H7 (cell line): ENCODE results near the gene UBE2E3. TPM values are rescaled to one million over a fixed set of nuclear protein-coding genes. Genes with fewer than 3 reads are reported as not detected.

Experiments
- DNase-seq: peaks from one replicate; pipeline ENCODE4 v3.0.0; 2012
- H3K27me3 ChIP-seq: 2 replicates; pipeline ENCODE4 v1.6.0; 2011; ENCODE audit warnings: mild to moderate bottlenecking, low read length; ENCODE audit not compliant: control insufficient read depth, insufficient read depth
- H3K36me3 ChIP-seq: replicated peaks from 2 replicates; pipeline ENCODE4 v1.5.1; 2011; ENCODE audit warnings: low read length; ENCODE audit not compliant: control insufficient read depth, insufficient read depth
- H3K4me3 ChIP-seq: 2 replicates; pipeline ENCODE4 v1.5.1; 2011; ENCODE audit warnings: low read depth, mild to moderate bottlenecking, control low read depth, low read length, moderate library complexity; ENCODE audit not compliant: insufficient read depth
- total RNA-seq: library from RNA; depleted of rRNA; stranded (reverse); fragments of >200 nt; shearing (Covaris generic); gene quantifications from 2 replicates; pipeline ENCODE4 v1.2.3, GENCODE V29; 2014

UBE2E3 gene
- total RNA-seq, 1 experiment from 2014 or later, result 114 TPM

DNA sequence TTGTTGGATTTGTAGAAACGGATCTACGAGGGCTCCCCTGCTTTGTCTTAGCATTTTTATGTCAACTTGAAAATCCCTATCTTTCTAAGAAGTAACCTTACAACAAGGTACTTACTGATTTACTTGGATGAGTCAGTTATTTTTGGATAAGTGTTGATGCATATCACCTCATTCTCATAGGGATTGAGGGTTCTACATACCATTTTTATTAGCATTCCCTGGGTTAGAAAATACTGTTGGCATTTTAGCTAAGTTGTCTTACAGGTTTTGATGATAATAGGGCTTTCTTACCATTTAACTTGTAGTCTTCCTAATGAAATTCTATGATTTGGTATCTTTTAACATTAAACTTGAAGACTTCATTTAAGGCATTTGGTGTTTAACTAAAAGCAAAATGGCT, 125.2 kb downstream of the UBE2E3 start:
- Histone ChIP-seq H3K27me3 (no peaks in the 10 kb centered on the region), H3K36me3 (no peaks in the 10 kb centered on the region), H3K4me3 (no peak overlapping the region)
- DNase-seq, result no peak

DNA sequence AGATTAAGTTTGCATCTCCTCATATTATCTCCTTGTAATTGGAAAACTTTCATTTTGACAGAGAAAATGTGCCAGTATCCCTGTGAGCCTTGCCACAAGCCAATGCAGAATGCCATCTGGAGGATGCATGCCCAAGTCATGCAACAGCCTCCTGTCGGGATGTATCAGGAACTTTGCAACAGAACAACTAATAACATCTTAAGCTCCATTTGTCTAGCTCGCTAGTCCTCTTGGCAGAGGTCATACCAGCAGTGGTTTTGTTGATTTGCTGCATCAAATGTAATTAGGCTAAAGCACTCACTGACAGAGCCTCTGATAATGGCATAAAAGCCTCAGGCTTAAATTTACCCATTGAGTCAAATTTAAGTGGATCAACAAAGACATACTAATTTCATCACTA, 125.8 kb downstream of the UBE2E3 start:
- no peaks in the 10 kb centered on the region for H3K27me3 ChIP-seq
- no peak for DNase-seq

DNA sequence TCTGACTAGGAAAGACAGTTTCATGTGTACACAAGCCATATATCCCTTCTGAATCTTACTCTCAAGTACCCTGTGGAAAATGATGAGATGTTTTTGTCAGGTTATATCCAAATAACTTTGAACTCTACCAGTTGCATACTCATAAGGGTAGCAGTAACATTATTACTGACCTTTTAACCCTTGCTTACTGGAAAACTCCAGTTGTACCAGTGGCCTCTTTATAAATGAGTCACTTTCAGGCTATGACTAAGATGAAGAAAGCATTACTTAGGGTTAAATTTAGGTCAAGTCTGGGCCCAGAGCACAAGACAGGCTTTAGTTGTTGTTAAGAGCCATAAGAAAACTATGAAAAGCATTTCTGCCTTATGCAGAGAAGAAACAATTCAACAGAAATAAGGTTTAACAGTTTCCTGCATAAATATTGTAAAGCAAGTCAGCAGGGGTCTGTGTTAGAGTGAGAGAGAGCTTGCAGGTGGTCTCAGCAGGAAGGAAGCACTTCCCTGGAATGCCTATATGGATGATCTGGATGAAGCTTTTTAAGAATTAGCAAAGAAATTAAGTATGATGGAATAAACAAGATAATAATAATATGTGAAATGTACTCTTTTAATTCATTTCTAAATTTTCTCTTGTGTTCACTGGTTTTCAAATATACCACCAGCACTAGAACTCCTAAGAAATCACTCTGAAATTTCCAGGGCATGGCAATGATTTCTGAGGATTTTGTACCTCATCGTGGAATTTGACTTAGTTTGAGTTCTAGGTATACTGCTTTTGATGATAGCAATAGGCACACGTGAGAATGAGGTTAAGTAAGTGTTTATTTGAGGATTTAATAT, 126.6 kb downstream of the UBE2E3 start:
- H3K36me3 ChIP-seq, result no peaks in the 10 kb centered on the region
- H3K27me3 ChIP-seq, result no peaks in the 10 kb centered on the region
- DNase-seq, result no peak
- no peak overlapping the region for H3K4me3 ChIP-seq

More for the DNA sequence above, 125.8 kb downstream of the UBE2E3 start:
- H3K36me3 ChIP-seq, result no peaks in the 10 kb centered on the region
- H3K4me3 ChIP-seq, result no peak overlapping the region

DNA sequence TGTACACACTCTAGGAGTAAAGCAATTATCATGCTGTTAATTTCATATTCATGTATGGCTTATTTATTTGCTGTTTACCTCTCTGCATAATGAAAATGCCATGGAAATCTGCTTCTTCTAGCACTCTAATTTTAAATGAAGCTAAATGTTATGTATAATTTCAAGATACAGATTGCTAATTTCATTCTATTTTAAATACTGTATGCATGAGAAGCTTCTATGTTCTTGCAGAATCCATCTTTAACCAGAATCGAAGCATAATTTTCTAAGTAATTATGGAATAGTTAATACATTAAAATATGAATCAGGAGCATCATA, 127.2 kb downstream of the UBE2E3 start:
- Histone ChIP-seq H3K27me3 (no peaks in the 10 kb centered on the region), H3K36me3 (no peaks in the 10 kb centered on the region), H3K4me3 (no peak overlapping the region)
- no peak for DNase-seq

DNA sequence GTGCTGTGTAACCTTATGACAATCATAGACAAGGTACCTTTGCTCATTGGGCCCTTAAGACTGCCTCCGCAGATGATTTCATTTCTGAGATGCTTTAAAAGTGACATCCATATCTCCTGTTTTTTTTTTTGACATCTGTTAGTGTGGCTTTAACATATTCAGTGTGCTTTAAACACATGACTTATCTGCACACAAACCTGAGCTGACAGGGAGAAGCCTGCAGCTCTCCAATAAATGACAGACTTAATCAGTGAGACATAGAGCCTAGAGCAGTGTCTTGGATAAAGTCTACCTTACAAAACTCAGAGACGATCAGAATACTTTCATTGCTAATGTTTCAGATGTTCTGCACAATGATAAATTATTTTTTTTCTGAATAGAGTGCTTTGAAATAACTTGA, 130.7 kb downstream of the UBE2E3 start:
- H3K36me3 ChIP-seq, result no peaks in the 10 kb centered on the region
- DNase-seq, result no peak
- no peaks in the 10 kb centered on the region for H3K27me3 ChIP-seq
- H3K4me3 ChIP-seq, result no peak overlapping the region

DNA sequence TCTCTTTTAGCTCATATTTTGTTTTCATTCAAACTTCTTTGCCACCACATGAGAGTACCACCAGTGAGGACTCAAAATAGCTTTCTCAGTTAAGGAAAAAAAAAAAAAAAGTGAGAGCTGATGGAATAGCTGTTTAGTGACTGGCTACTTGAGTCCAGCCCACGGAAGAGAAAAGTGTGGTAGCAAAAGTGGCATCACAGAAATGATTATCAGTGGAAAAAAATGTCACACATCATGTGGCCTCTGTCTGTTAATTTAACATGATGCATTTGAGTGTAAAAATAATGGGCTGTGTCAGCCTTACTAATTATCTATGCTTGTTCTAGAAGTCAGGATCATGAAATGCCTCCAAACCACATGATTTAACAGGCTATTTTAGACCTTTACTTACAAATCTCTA, 132.5 kb downstream of the UBE2E3 start:
- H3K4me3 ChIP-seq, result no peak overlapping the region
- no peak for DNase-seq
- no peaks in the 10 kb centered on the region for H3K27me3 ChIP-seq
- no peaks in the 10 kb centered on the region for H3K36me3 ChIP-seq
